IMR-90 (cell line): ENCODE measurements around the gene ACSS1. TPM values are rescaled to one million over a fixed set of nuclear protein-coding genes. Genes with fewer than 3 reads are reported as not detected.

Source experiments
- ATAC-seq: fragments of 200-7000 bp; cut with Tn5 transposase; 2 replicates; pipeline ENCODE4 v1.9.1; 2020; ENCODE audit warnings: low read depth, mild to moderate bottlenecking, moderate library complexity
- BruUV-seq: library from RNA; stranded (reverse); fragments of 400-500 nt; replicated peaks from 2 replicates; lab custom pipeline; 2021; lab: Mats Ljungman, UMichigan
- CTCF ChIA-PET: fragments of 300-600 bp; formaldehyde crosslinking; extraction: SDS; loops from one replicate; lab custom pipeline; 2021; ENCODE audit warnings: antibody characterized with exemption; lab: Yijun Ruan, JAX
- POLR2A ChIA-PET: fragments of 300-600 bp; sonication (Branson Sonifier 250); formaldehyde crosslinking; loops from one replicate; lab custom pipeline; 2022; ENCODE audit warnings: antibody characterized with exemption; ENCODE audit not compliant: unreplicated experiment; lab: Charles Lee
- DNase-seq: peaks from one replicate; pipeline ENCODE4 v3.0.0; 2013
- H2AFZ ChIP-seq: replicated peaks from 2 replicates; pipeline ENCODE3; 2013; ENCODE audit warnings: low read length, mild to moderate bottlenecking; ENCODE audit not compliant: poor library complexity
- H2AK5ac ChIP-seq: 2 replicates; pipeline ENCODE4 v1.6.1; 2013; ENCODE audit warnings: low read depth, low read length, inconsistent platforms
- H2AK9ac ChIP-seq: replicated peaks from 2 replicates; pipeline ENCODE3; 2013; ENCODE audit warnings: mild to moderate bottlenecking, low read depth, low read length, moderate library complexity; ENCODE audit not compliant: poor library complexity
- H2BK120ac ChIP-seq: 2 replicates; pipeline ENCODE4 v1.6.1; 2013; ENCODE audit warnings: low read depth, low read length, inconsistent platforms
- H2BK15ac ChIP-seq: 3 replicates; pipeline ENCODE4 v1.6.1; 2013; ENCODE audit warnings: low read depth, low read length, inconsistent platforms
- H2BK20ac ChIP-seq: 2 replicates; pipeline ENCODE4 v1.6.1; 2013; ENCODE audit warnings: low read depth, mild to moderate bottlenecking, inconsistent platforms, low read length, moderate library complexity
- H2BK5ac ChIP-seq: 2 replicates; pipeline ENCODE4 v1.6.1; 2013; ENCODE audit warnings: mild to moderate bottlenecking, low read depth, low read length, inconsistent platforms; ENCODE audit not compliant: poor library complexity, severe bottlenecking
- H3K14ac ChIP-seq: replicated peaks from 2 replicates; pipeline ENCODE4 v1.6.1; 2013; ENCODE audit warnings: low read depth, low read length, inconsistent platforms
- H3K18ac ChIP-seq: 2 replicates; pipeline ENCODE4 v1.6.1; 2013; ENCODE audit warnings: low read depth, low read length, control low read depth
- H3K23ac ChIP-seq: 2 replicates; pipeline ENCODE4 v1.6.1; 2013; ENCODE audit warnings: low read depth, low read length, inconsistent platforms
- H3K27ac ChIP-seq: 2 replicates; pipeline ENCODE4 v1.5.1; 2013; ENCODE audit warnings: mild to moderate bottlenecking, control low read depth, low read length; ENCODE audit not compliant: insufficient read depth
- H3K27me3 ChIP-seq: 2 replicates; pipeline ENCODE4 v1.6.1; 2013; ENCODE audit warnings: low read length; ENCODE audit not compliant: control insufficient read depth, insufficient read depth
- H3K36me3 ChIP-seq: 2 replicates; pipeline ENCODE4 v1.6.1; 2013; ENCODE audit warnings: low read length, mixed read lengths; ENCODE audit not compliant: control insufficient read depth, insufficient read depth
- H3K4ac ChIP-seq: 2 replicates; pipeline ENCODE4 v1.6.1; 2013; ENCODE audit warnings: low read depth, low read length, inconsistent platforms
- H3K4me1 ChIP-seq: 2 replicates; pipeline ENCODE4 v1.6.1; 2013; ENCODE audit warnings: low read length, mixed read lengths; ENCODE audit not compliant: control insufficient read depth, insufficient read depth
- H3K4me2 ChIP-seq: 2 replicates; pipeline ENCODE4 v1.6.1; 2013; ENCODE audit warnings: low read depth, mild to moderate bottlenecking, control low read depth, low read length, moderate library complexity
- H3K4me3 ChIP-seq: 2 replicates; pipeline ENCODE4 v1.5.1; 2013; ENCODE audit warnings: low read depth, mild to moderate bottlenecking, control low read depth, low read length, moderate library complexity; ENCODE audit not compliant: insufficient read depth
- H3K56ac ChIP-seq: 2 replicates; pipeline ENCODE4 v1.6.1; 2013; ENCODE audit warnings: low read length, inconsistent platforms; ENCODE audit not compliant: insufficient read depth; ENCODE audit errors: extremely low read depth
- H3K79me1 ChIP-seq, 2 experiments: 2 replicates each; pipeline ENCODE4 v1.6.1; 2013; ENCODE audit warnings: low read length in 2 of 2, inconsistent platforms in 1 of 2, low read depth in 1 of 2
- H3K9ac ChIP-seq: 2 replicates; pipeline ENCODE4 v1.6.1; 2013; ENCODE audit warnings: low read depth, low read length, control low read depth
- H3K9me1 ChIP-seq: 2 replicates; pipeline ENCODE4 v1.6.1; 2013; ENCODE audit warnings: low read length, inconsistent platforms; ENCODE audit not compliant: insufficient read depth
- H3K9me3 ChIP-seq: 2 replicates; pipeline ENCODE4 v1.6.1; 2013; ENCODE audit warnings: low read length; ENCODE audit not compliant: control insufficient read depth, insufficient read depth
- H4K20me1 ChIP-seq: 2 replicates; pipeline ENCODE4 v1.6.1; 2013; ENCODE audit warnings: low read length, inconsistent platforms; ENCODE audit not compliant: insufficient read depth
- H4K5ac ChIP-seq: 2 replicates; pipeline ENCODE4 v1.6.1; 2013; ENCODE audit warnings: mild to moderate bottlenecking, low read depth, low read length, control low read depth
- H4K8ac ChIP-seq, 2 experiments: 2 replicates each; pipeline ENCODE4 v1.6.1; 2013; ENCODE audit warnings: low read depth in 2 of 2, low read length in 2 of 2, control low read depth in 1 of 2, inconsistent platforms in 1 of 2
- H4K91ac ChIP-seq: 2 replicates; pipeline ENCODE4 v1.6.1; 2013; ENCODE audit warnings: low read depth, low read length, inconsistent platforms; ENCODE audit not compliant: insufficient read depth
- CEBPB ChIP-seq: IDR thresholded peaks from 2 replicates; pipeline ENCODE4 v1.6.1; 2012; ENCODE audit warnings: low read depth, low read length, improper control_type of control experiment
- CHD1 ChIP-seq: IDR thresholded peaks from 2 replicates; pipeline ENCODE4 v1.6.1; 2012; ENCODE audit warnings: low read depth, low read length, improper control_type of control experiment
- FOS ChIP-seq: fragments of 150-350 bp; IDR thresholded peaks from 2 replicates; pipeline ENCODE4 v1.6.1; 2016; ENCODE audit warnings: low read depth, low read length
- MAFK ChIP-seq: IDR thresholded peaks from 2 replicates; pipeline ENCODE4 v1.6.1; 2012; ENCODE audit warnings: low read depth, low read length, improper control_type of control experiment
- MAZ ChIP-seq: IDR thresholded peaks from 2 replicates; pipeline ENCODE4 v1.6.1; 2012; ENCODE audit warnings: low read depth, mild to moderate bottlenecking, low read length, improper control_type of control experiment, moderate library complexity, borderline replicate concordance
- SMC3 ChIP-seq: fragments of 150-350 bp; IDR thresholded peaks from 2 replicates; pipeline ENCODE4 v1.6.1; 2016; ENCODE audit warnings: low read depth, mild to moderate bottlenecking, antibody characterized with exemption, low read length, moderate library complexity
- WGBS, 2 experiments: methylation state at CpG; one replicate each; pipeline versions ENCODE4 v1.1.5 to v1.1.7; 2013; ENCODE audit warnings: missing lambda C conversion rate in 2 of 2; ENCODE audit not compliant: insufficient read length in 1 of 2; ENCODE audit errors: extremely low coverage in 2 of 2; 5-methylcytosine and 5-hydroxymethylcytosine counted together
- dilution Hi-C: fragments of 300-500 bp; cut with HindIII; formaldehyde crosslinking; loops from one replicate; pipeline ENCODE4 v1.14.3; 2018; ENCODE audit warnings: low sequenced_read_pairs; ENCODE audit not compliant: unreplicated experiment
- in situ Hi-C: fragments of 300-500 bp; cut with MboI; formaldehyde crosslinking; loops from 3 replicates; pipeline ENCODE4 v1.14.3; 2019; ENCODE audit warnings: low sequenced_read_pairs, inconsistent platforms, mixed read lengths
- intact Hi-C: fragments of 100-400 bp; cut with micrococcal nuclease; formaldehyde crosslinking; loops from 2 replicates; pipeline ENCODE4 v1.10.0; 2022
- polyA plus RNA-seq, 3 experiments: library from polyadenylated mRNA; depleted of rRNA; stranded (reverse); fragments of >200 nt; gene quantifications; 2 replicates each; pipeline ENCODE4 v1.2.3, GENCODE V29; 2012; ENCODE audit warnings: low replicate concordance in 1 of 3
- total RNA-seq: library from RNA; depleted of rRNA; stranded (reverse); fragments of >200 nt; gene quantifications from 2 replicates; pipeline ENCODE4 v1.2.3, GENCODE V29; 2012

The ACSS1 gene
- total and polyA plus RNA-seq, 2 of the 4 experiments (the other 2 are of a cell fraction) = 0.72 to 1.2 TPM

DNA sequence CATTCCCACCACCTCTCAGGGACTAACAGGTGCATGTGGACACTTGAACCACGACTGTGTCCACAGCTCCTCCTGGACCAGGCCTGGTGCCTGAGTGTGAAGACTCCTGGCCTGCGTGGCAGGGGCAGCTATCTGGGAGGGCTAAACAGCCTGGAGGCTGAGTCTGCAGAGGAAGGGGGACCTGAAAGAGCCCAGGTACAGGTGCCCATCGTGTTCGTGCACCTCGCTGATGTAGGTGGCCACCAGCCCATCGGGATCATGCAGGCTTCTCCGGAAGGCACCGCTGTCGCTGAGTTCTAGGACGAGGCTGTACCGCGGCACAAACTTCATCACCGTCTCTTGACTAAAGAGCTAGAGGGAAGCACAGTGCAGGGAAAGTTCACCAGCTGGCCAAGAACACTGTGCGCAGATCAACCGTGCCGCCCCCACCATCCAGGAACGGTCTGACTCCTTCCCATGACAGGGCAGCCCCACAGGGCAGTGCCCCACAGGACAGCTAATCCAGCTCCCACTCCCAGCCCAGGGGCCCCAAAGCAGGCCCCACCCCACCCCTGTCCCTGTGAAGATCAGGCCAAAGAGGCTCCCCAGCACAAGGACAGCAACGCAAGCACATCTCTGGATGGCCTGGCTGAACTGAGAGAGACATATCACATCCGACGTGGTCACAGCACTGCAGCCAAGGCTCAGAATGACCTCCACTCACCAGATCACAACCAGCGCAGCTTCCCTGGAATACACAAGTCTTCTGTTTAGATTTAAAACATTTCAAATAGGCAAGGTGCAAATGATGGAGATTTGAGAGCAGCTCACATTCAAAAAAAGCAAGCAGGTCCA lies 94.0 kb downstream of the ACSS1 start:
- POLR2A ChIA-PET = no interaction called here
- WGBS, 2 experiments = 96% methylated on average over 15 of the region's 21 CpGs; no CpG with 5 or more reads in 1 of the 2 experiments
- no peak overlapping the region for H3K4me3 ChIP-seq
- H4K20me1 ChIP-seq = no peaks in the 10 kb centered on the region
- no peak overlapping the region for H3K4me2 ChIP-seq
- H4K91ac ChIP-seq = no peak overlapping the region
- in situ Hi-C loops (no loop called here), dilution Hi-C loops (no loop called here), intact Hi-C loops (no loop called here)
- H2AFZ ChIP-seq = no peak overlapping the region
- no peak overlapping the region for H3K4ac ChIP-seq
- no peak for ATAC-seq
- no peaks in the 10 kb centered on the region for H3K27me3 ChIP-seq
- H2AK9ac ChIP-seq = no peak overlapping the region
- H3K9me1 ChIP-seq = no peaks in the 10 kb centered on the region
- H2BK5ac ChIP-seq = no peak overlapping the region
- no peak overlapping the region for H2BK15ac ChIP-seq
- H3K4me1 ChIP-seq = no peaks in the 10 kb centered on the region
- no peak overlapping the region for H2AK5ac ChIP-seq
- no peak overlapping the region for H3K27ac ChIP-seq
- no peaks in the 10 kb centered on the region for H3K79me1 ChIP-seq
- no peaks in the 10 kb centered on the region for H3K9me3 ChIP-seq
- CTCF ChIA-PET = no interaction called here
- H3K18ac ChIP-seq = no peak overlapping the region
- no peak overlapping the region for H4K5ac ChIP-seq
- H3K14ac ChIP-seq = no peak overlapping the region
- no peak overlapping the region for H2BK20ac ChIP-seq
- H3K56ac ChIP-seq = no peak overlapping the region
- peaks cover 42% of the 10 kb centered on the region for H3K36me3 ChIP-seq
- BruUV-seq = no TSS peak
- no peak overlapping the region for H3K9ac ChIP-seq
- DNase-seq = no peak
- H3K23ac ChIP-seq = no peak overlapping the region
- H4K8ac ChIP-seq = no peak overlapping the region
- no peak for TF ChIP-seq MAFK
- TF ChIP-seq CHD1 = no peak
- no peak for TF ChIP-seq FOS
- no peak for TF ChIP-seq MAZ
- TF ChIP-seq CEBPB = no peak
- no peak for TF ChIP-seq SMC3
- no peak overlapping the region for H2BK120ac ChIP-seq
